Non-pigmented ciliary epithelial cell (primary cell): ENCODE data around the gene C12orf75.
"Not testable (repeated sequence)": the region's sequence is repeated elsewhere in the genome, so short reads cannot be mapped to it uniquely, and the experiment has no call there.

ENCODE experiments used
- DNase-seq: peaks from one replicate; pipeline ENCODE4 v3.0.0-alpha.2; 2010; ENCODE audit warnings: low read depth

C12orf75 gene

GRCh38 chr12:105378911-105379310 lies 48.4 kb downstream of the C12orf75 start:
- DNase-seq = no peak

GRCh38 chr12:105382771-105383622 lies 52.5 kb downstream of the C12orf75 start:
- peak; percentile 41 for DNase-seq

- no peak for DNase-seq
Observed at GRCh38 chr12:105384220-105384619, 53.7 kb downstream of the C12orf75 start.

GRCh38 chr12:105384916-105385535 lies 54.5 kb downstream of the C12orf75 start:
- DNase-seq = peak; percentile 34

GRCh38 chr12:105386431-105386830 lies 55.9 kb downstream of the C12orf75 start:
- no peak for DNase-seq

GRCh38 chr12:105391231-105391630 lies 60.7 kb downstream of the C12orf75 start:
- DNase-seq = no peak

GRCh38 chr12:105393587-105393986 lies 63.1 kb downstream of the C12orf75 start:
- DNase-seq = no peak

- DNase-seq = no peak
Observed at GRCh38 chr12:105396024-105396423, 65.5 kb downstream of the C12orf75 start.

GRCh38 chr12:105396983-105397382 lies 66.5 kb downstream of the C12orf75 start:
- DNase-seq = no peak

- no peak for DNase-seq
Observed at GRCh38 chr12:105398930-105399329, 68.4 kb downstream of the C12orf75 start.

GRCh38 chr12:105399428-105400081 lies 69.1 kb downstream of the C12orf75 start:
- no peak for DNase-seq

GRCh38 chr12:105400227-105400626 lies 69.7 kb downstream of the C12orf75 start:
- DNase-seq = no peak

GRCh38 chr12:105401198-105401597 lies 70.7 kb downstream of the C12orf75 start:
- DNase-seq = no peak

- DNase-seq = no peak
Observed at GRCh38 chr12:105402366-105402765, 71.9 kb downstream of the C12orf75 start.

GRCh38 chr12:105403095-105403494 lies 72.6 kb downstream of the C12orf75 start:
- DNase-seq = no peak

GRCh38 chr12:105404134-105404533 lies 73.6 kb downstream of the C12orf75 start:
- not testable (repeated sequence) for DNase-seq

- DNase-seq = no peak
Observed at GRCh38 chr12:105406497-105406896, 76.0 kb downstream of the C12orf75 start.

- no peak for DNase-seq
Observed at GRCh38 chr12:105409279-105409678, 78.8 kb downstream of the C12orf75 start.

- DNase-seq = no peak
Observed at GRCh38 chr12:105409801-105410471, 79.4 kb downstream of the C12orf75 start.

GRCh38 chr12:105413911-105414487 lies 83.5 kb downstream of the C12orf75 start:
- no peak for DNase-seq

GRCh38 chr12:105417732-105418131 lies 87.2 kb downstream of the C12orf75 start:
- no peak for DNase-seq

- DNase-seq = peak; percentile 74
Observed at GRCh38 chr12:105418229-105418628, 87.7 kb downstream of the C12orf75 start.
